Mesenchymal stem cell (in vitro differentiated cells and primary cell): ENCODE data around the gene CCDC97.

Experiments used
- DNase-seq: peaks from one replicate; pipeline ENCODE4 v3.0.0-alpha.2; 2013
- H2AFZ ChIP-seq: one replicate; pipeline ENCODE4 v1.6.1; 2013; ENCODE audit warnings: low read depth, mild to moderate bottlenecking, control low read depth, inconsistent platforms, low read length, moderate library complexity
- H2AK5ac ChIP-seq: 2 replicates; pipeline ENCODE4 v1.6.1; 2013; ENCODE audit warnings: low read length, moderate library complexity, mild to moderate bottlenecking, inconsistent platforms; ENCODE audit not compliant: severe bottlenecking
- H2BK120ac ChIP-seq: one replicate; pipeline ENCODE4 v1.6.1; 2013; ENCODE audit warnings: low read depth, mild to moderate bottlenecking, inconsistent platforms, low read length, moderate library complexity
- H2BK12ac ChIP-seq, 2 experiments: one replicate each; pipeline ENCODE4 v1.6.1; 2013; ENCODE audit warnings: inconsistent platforms in 2 of 2, low read length in 2 of 2, mild to moderate bottlenecking in 2 of 2, moderate library complexity in 2 of 2, control low read depth in 1 of 2
- H2BK15ac ChIP-seq: one replicate; pipeline ENCODE4 v1.6.1; 2013; ENCODE audit warnings: mild to moderate bottlenecking, low read depth, inconsistent platforms; ENCODE audit not compliant: poor library complexity, severe bottlenecking
- H2BK5ac ChIP-seq: 2 replicates; pipeline ENCODE4 v1.6.1; 2013; ENCODE audit warnings: low read depth, mild to moderate bottlenecking, low read length, control low read depth, inconsistent platforms; ENCODE audit not compliant: poor library complexity, severe bottlenecking
- H3K14ac ChIP-seq, 2 experiments: one replicate each; pipeline ENCODE4 v1.6.1; 2013; ENCODE audit warnings: inconsistent platforms in 2 of 2, low read length in 2 of 2, control low read depth in 1 of 2, mild to moderate bottlenecking in 1 of 2, moderate library complexity in 1 of 2
- H3K18ac ChIP-seq, 2 experiments: one replicate each; pipeline ENCODE4 v1.6.1; 2013; ENCODE audit warnings: inconsistent platforms in 2 of 2, low read length in 2 of 2, control low read depth in 1 of 2, low read depth in 1 of 2, mild to moderate bottlenecking in 1 of 2
- H3K23ac ChIP-seq, 2 experiments: one replicate each; pipeline ENCODE4 v1.6.1; 2013; ENCODE audit warnings: inconsistent platforms in 2 of 2, low read length in 2 of 2, mild to moderate bottlenecking in 2 of 2, moderate library complexity in 2 of 2, control low read depth in 1 of 2
- H3K27ac ChIP-seq: 2 replicates; pipeline ENCODE4 v1.5.1; 2013; ENCODE audit warnings: mild to moderate bottlenecking, moderate library complexity, low read length, control low read depth, inconsistent platforms; ENCODE audit not compliant: poor library complexity, severe bottlenecking
- H3K27me3 ChIP-seq, 2 experiments: 2 replicates each; pipeline versions ENCODE4 v1.6.1 to v1.7.0; 2013; ENCODE audit warnings: low read length in 2 of 2, mild to moderate bottlenecking in 2 of 2, moderate library complexity in 2 of 2, control low read depth in 1 of 2, inconsistent platforms in 1 of 2; ENCODE audit not compliant: control insufficient read depth in 1 of 2, insufficient read depth in 1 of 2
- H3K36me3 ChIP-seq, 2 experiments: 2 replicates each; pipeline versions ENCODE4 v1.6.1 to v1.7.0; 2013; ENCODE audit warnings: low read length in 2 of 2, control low read depth in 1 of 2, inconsistent platforms in 1 of 2, low read depth in 1 of 2, mild to moderate bottlenecking in 1 of 2; ENCODE audit not compliant: insufficient read depth in 2 of 2, control insufficient read depth in 1 of 2
- H3K4ac ChIP-seq, 2 experiments: one replicate each; pipeline ENCODE4 v1.6.1; 2013; ENCODE audit warnings: inconsistent platforms in 2 of 2, low read length in 2 of 2, mild to moderate bottlenecking in 2 of 2, moderate library complexity in 2 of 2, control low read depth in 1 of 2, low read depth in 1 of 2
- H3K4me1 ChIP-seq: 2 replicates; pipeline ENCODE4 v1.6.1; 2013; ENCODE audit warnings: low read depth, low read length, control low read depth; ENCODE audit not compliant: control insufficient read depth, insufficient read depth
- H3K4me2 ChIP-seq: 2 replicates; pipeline ENCODE4 v1.6.1; 2013; ENCODE audit warnings: low read length, mild to moderate bottlenecking, inconsistent platforms; ENCODE audit not compliant: poor library complexity, severe bottlenecking
- H3K4me3 ChIP-seq, 2 experiments: 2 replicates each; pipeline versions ENCODE4 v1.5.1 to v1.7.0; 2013; ENCODE audit warnings: low read length in 2 of 2, mild to moderate bottlenecking in 2 of 2, control low read depth in 1 of 2, low read depth in 1 of 2; ENCODE audit not compliant: insufficient read depth in 1 of 2
- H3K79me1 ChIP-seq: replicated peaks from 2 replicates; pipeline ENCODE4 v1.6.1; 2013; ENCODE audit warnings: mild to moderate bottlenecking, control low read depth, low read length, inconsistent platforms; ENCODE audit not compliant: poor library complexity, severe bottlenecking
- H3K9ac ChIP-seq: 2 replicates; pipeline ENCODE4 v1.7.0; 2013; ENCODE audit warnings: mild to moderate bottlenecking, low read length, moderate library complexity
- H3K9me3 ChIP-seq: 2 replicates; pipeline ENCODE4 v1.7.0; 2013; ENCODE audit warnings: mild to moderate bottlenecking, low read length; ENCODE audit not compliant: control insufficient read depth
- H4K8ac ChIP-seq: one replicate; pipeline ENCODE4 v1.6.1; 2013; ENCODE audit warnings: inconsistent platforms, mild to moderate bottlenecking, low read length, moderate library complexity
- H4K91ac ChIP-seq: one replicate; pipeline ENCODE4 v1.6.1; 2013; ENCODE audit warnings: mild to moderate bottlenecking, low read length, inconsistent platforms
- WGBS: methylation state at CpG from one replicate; pipeline ENCODE4 v1.1.7; 2013; ENCODE audit warnings: mixed read lengths; 5-methylcytosine and 5-hydroxymethylcytosine counted together

CCDC97 gene

GRCh38 chr19:41359741-41360140 is 49.8 kb downstream of the CCDC97 start:
- no peak overlapping the region for H3K9ac ChIP-seq
- H3K27ac ChIP-seq, result no peak overlapping the region
- H3K4me1 ChIP-seq, result peaks cover 7% of the 10 kb centered on the region
- no peak overlapping the region for H3K4ac ChIP-seq
- no peak overlapping the region for H3K4me3 ChIP-seq
- H2BK12ac ChIP-seq, result peak overlapping the region in 1 of 2 experiments; percentile 43
- H4K91ac ChIP-seq, result no peak overlapping the region
- H2AFZ ChIP-seq, result no peak overlapping the region
- peaks cover 0 to 7% of the 10 kb centered on the region in 2 experiments for H3K36me3 ChIP-seq
- no peak for DNase-seq
- no peak overlapping the region for H3K4me2 ChIP-seq
- peak overlapping the region; percentile 74 for H2BK15ac ChIP-seq
- H3K27me3 ChIP-seq, result no peaks in the 10 kb centered on the region
- 85% methylated on average over 1 of the region's 1 CpG for WGBS
- no peak overlapping the region for H3K18ac ChIP-seq
- H4K8ac ChIP-seq, result no peak overlapping the region
- no peak overlapping the region for H3K23ac ChIP-seq
- no peak overlapping the region for H2BK120ac ChIP-seq
- no peak overlapping the region for H2BK5ac ChIP-seq
- no peak overlapping the region for H3K14ac ChIP-seq
- no peaks in the 10 kb centered on the region for H3K9me3 ChIP-seq
- peaks cover 13% of the 10 kb centered on the region for H3K79me1 ChIP-seq
- H2AK5ac ChIP-seq, result no peak overlapping the region

GRCh38 chr19:41362143-41362847 is 52.3 kb downstream of the CCDC97 start:
- H3K18ac ChIP-seq, result no peak overlapping the region
- H3K4me3 ChIP-seq, result no peak overlapping the region
- H3K79me1 ChIP-seq, result peaks cover 23% of the 10 kb centered on the region
- H3K23ac ChIP-seq, result no peak overlapping the region
- H3K27me3 ChIP-seq, result no peaks in the 10 kb centered on the region
- H3K9me3 ChIP-seq, result no peaks in the 10 kb centered on the region
- H3K4ac ChIP-seq, result no peak overlapping the region
- no peak overlapping the region for H2BK5ac ChIP-seq
- peaks cover 17% of the 10 kb centered on the region for H3K4me1 ChIP-seq
- no peak overlapping the region for H2AK5ac ChIP-seq
- no peak overlapping the region for H2BK120ac ChIP-seq
- no peak overlapping the region for H3K9ac ChIP-seq
- no peak overlapping the region for H2BK12ac ChIP-seq
- peaks cover 0 to 4% of the 10 kb centered on the region in 2 experiments for H3K36me3 ChIP-seq
- H2AFZ ChIP-seq, result no peak overlapping the region
- H3K4me2 ChIP-seq, result no peak overlapping the region
- H3K14ac ChIP-seq, result no peak overlapping the region
- peak; percentile 26 for DNase-seq
- H3K27ac ChIP-seq, result no peak overlapping the region
- WGBS, result 98% methylated on average over 7 of the region's 10 CpGs
- H4K91ac ChIP-seq, result no peak overlapping the region
- H4K8ac ChIP-seq, result no peak overlapping the region
- no peak overlapping the region for H2BK15ac ChIP-seq

- Histone ChIP-seq H2BK12ac (peak overlapping the region in 1 of 2 experiments; percentile 47), H3K18ac (peak overlapping the region; percentile 28 to 34), H4K8ac (peak overlapping the region; percentile 54), H2BK15ac (no peak overlapping the region), H3K4me1 (peaks cover 24% of the 10 kb centered on the region), H3K36me3 (no peaks in the 10 kb centered on the region), H2AK5ac (no peak overlapping the region), H4K91ac (no peak overlapping the region), H2BK5ac (no peak overlapping the region), H3K14ac (no peak overlapping the region), H3K4ac (peak overlapping the region in 1 of 2 experiments; percentile 42), H3K4me2 (peak overlapping the region; percentile 59), H2BK120ac (no peak overlapping the region), H3K9ac (peak overlapping the region; percentile 99), H3K79me1 (peaks cover 23% of the 10 kb centered on the region), H3K27ac (no peak overlapping the region), H2AFZ (no peak overlapping the region), H3K23ac (no peak overlapping the region), H3K9me3 (no peaks in the 10 kb centered on the region), H3K4me3 (peak overlapping the region in 1 of 2 experiments; percentile 90), H3K27me3 (no peaks in the 10 kb centered on the region)
- no peak for DNase-seq
- 56% methylated on average over 6 of the region's 6 CpGs for WGBS
Measured at GRCh38 chr19:41363371-41363752, 53.4 kb downstream of the CCDC97 start.

GRCh38 chr19:41363753-41364523 is 54.0 kb downstream of the CCDC97 start, which contains the start of gene B9D2:
Gene B9D2 (minus strand): TSS chr19:41364149. CDS start chr19:41363519, 630 bp downstream.
- peaks cover 26% of the 10 kb centered on the region for H3K4me1 ChIP-seq
- H3K9ac ChIP-seq, result peak within 1 kb of the TSS; percentile 99
- peak within 1 kb of the TSS; percentile 79 to 83 for H3K23ac ChIP-seq
- H2AFZ ChIP-seq, result peak within 1 kb of the TSS; percentile 64
- H4K8ac ChIP-seq, result peak within 1 kb of the TSS; percentile 87
- H3K4ac ChIP-seq, result peak within 1 kb of the TSS; percentile 99 to 100
- H2BK5ac ChIP-seq, result peak within 1 kb of the TSS; percentile 99
- peak within 1 kb of the TSS in 1 of 2 experiments; percentile 59 for H2BK12ac ChIP-seq
- H2BK120ac ChIP-seq, result peak within 1 kb of the TSS; percentile 94
- H3K27me3 ChIP-seq, result no peaks in the 10 kb centered on the region
- WGBS, result under 1% methylated on average over 48 of the region's 56 CpGs
- peak within 1 kb of the TSS; percentile 94 for H2BK15ac ChIP-seq
- peak within 1 kb of the TSS; percentile 100 for H3K18ac ChIP-seq
- peak; percentile 99 for DNase-seq
- H3K9me3 ChIP-seq, result no peaks in the 10 kb centered on the region
- H3K79me1 ChIP-seq, result peaks cover 23% of the 10 kb centered on the region
- peak within 1 kb of the TSS; percentile 86 for H3K4me2 ChIP-seq
- peak within 1 kb of the TSS; percentile 76 for H2AK5ac ChIP-seq
- peak within 1 kb of the TSS; percentile 96 for H4K91ac ChIP-seq
- H3K27ac ChIP-seq, result peak within 1 kb of the TSS; percentile 100
- H3K14ac ChIP-seq, result peak within 1 kb of the TSS in 1 of 2 experiments; percentile 99
- peak within 1 kb of the TSS; percentile 90 to 92 for H3K4me3 ChIP-seq
- no peaks in the 10 kb centered on the region for H3K36me3 ChIP-seq
